Activated CD4-positive, alpha-beta T cell treated with anti-CD3 and anti-CD28 coated beads for 24 hours (primary cell): Measurements from ENCODE around the gene CATSPERZ.
A peak's percentile ranks its signal among the peaks of the same experiment; 100 is the strongest.

Experiments
- DNase-seq, 2 donors: peaks; one replicate each; pipeline ENCODE4 v3.0.0-alpha.2; 2020; ENCODE audit warnings: low read depth in 2 of 2

Gene CATSPERZ

GRCh38 chr11:64264371-64264852, 35.7 kb upstream of the CATSPERZ start:
- DNase-seq: no peak

GRCh38 chr11:64265176-64266160, 34.7 kb upstream of the CATSPERZ start:
- no peak for DNase-seq

DNA sequence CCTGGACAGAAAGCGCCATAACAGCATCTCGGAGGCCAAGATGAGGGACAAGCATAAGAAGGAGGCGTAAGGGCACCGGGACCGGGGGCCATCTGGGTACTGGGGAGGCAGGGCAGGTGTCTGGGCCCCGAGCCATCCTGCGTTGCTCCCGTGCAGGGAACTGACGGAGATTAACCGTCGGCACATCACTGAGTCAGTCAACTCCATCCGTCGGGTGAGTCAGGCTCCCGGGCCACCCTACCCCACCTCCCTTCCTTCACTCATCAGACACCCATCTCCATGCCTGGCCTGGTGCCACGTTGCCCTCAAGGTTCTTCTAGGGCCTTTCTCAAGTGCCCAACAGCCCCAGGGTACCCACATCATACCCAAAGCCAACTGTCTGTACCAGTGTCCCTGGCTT, 33.8 kb upstream of the CATSPERZ start:
- no peak for DNase-seq

- DNase-seq: no peak
Measured at GRCh38 chr11:64267207-64267945, 32.8 kb upstream of the CATSPERZ start.

GRCh38 chr11:64268025-64268892, 31.9 kb upstream of the CATSPERZ start:
- no peak for DNase-seq

DNA sequence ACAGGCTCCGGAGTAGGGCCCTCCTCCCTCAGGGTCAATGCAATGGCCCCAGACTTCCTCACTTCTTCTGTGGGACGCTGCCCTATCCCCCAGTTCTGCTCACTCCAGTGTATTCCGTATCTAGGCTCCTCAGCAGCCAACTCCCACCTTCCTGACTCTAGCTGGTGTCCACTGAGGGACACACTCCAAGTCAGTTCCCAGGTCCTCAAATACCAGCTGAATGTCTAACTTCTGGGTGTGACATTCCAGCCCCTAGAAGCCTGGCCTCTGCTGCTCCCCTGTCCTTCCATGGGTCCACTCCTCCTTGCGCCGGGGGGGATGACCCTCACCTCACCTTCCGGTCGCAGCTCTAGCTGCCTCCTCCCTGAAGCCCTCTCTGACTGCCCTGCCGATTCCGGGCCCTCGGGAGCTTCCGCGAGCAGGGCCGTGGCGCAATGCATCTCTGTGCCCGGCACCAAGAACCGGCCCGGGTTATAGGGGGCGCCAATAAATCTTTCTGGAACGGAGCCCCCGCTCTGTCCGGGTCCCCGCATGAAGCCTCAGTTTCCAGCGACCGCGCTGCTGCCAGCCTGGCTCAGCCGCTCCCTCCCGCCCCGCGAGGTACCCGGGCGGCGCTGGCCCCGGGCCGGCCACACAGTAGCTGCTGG, 31.1 kb upstream of the CATSPERZ start:
- DNase-seq: peak in 1 of 2 donors; percentile 50

DNA sequence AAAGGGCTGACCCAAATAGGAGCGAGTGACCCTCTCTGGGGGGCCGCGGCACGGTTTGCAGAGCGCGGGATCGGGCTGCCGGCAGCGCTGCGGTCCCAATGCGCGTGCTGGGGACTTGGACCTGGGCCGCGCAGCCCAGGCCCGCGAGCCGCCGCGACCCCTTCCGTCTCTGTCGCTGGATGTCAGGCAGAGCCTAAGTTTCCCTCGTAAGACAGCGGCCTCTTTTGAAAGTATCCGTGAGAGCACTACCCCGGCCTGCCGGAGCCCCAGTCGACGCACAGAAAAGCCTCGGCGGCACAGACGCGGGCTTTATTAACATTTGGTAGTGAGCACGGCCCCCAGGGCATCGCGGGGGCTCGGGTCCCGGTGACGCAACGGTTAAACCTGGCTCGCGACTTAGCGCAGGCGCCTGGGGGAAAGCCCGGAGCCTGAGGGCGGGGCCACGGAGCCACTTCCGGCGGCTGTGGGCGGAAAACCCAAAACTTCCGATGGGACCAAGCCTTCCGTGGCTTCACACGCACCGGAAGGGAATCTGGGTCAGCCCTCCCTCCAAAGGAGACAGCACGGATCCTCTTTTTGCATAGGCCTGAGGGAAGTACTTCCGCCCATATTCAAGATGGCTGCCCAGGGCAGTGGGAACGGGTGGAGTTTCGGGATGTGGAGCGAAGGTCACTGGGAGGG, 30.5 kb upstream of the CATSPERZ start:
- peak; percentile 95 to 97 for DNase-seq

GRCh38 chr11:64275031-64275800, 24.9 kb upstream of the CATSPERZ start:
- no peak for DNase-seq

DNA sequence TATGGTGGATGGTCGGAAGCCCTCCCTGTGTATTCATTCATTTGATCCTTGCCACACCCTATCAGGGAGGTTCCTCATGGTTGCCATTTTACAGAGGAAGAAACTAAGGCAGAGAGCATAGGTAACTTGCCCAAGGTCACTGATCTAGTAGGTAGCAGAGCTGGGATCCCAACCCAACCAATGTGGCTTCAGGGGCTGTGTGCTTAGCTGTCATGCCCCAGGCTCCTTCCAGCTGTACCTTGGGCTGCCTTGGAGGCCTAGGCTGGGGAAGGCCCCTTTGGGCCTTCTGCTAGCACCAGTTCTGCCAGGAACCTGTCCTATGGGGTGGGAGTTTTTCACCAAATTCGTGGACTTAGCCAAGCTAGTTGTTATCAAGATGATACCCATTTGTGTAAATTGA, 24.3 kb upstream of the CATSPERZ start:
- DNase-seq: no peak

- no peak for DNase-seq
Measured at GRCh38 chr11:64276653-64277431, 23.3 kb upstream of the CATSPERZ start.

DNA sequence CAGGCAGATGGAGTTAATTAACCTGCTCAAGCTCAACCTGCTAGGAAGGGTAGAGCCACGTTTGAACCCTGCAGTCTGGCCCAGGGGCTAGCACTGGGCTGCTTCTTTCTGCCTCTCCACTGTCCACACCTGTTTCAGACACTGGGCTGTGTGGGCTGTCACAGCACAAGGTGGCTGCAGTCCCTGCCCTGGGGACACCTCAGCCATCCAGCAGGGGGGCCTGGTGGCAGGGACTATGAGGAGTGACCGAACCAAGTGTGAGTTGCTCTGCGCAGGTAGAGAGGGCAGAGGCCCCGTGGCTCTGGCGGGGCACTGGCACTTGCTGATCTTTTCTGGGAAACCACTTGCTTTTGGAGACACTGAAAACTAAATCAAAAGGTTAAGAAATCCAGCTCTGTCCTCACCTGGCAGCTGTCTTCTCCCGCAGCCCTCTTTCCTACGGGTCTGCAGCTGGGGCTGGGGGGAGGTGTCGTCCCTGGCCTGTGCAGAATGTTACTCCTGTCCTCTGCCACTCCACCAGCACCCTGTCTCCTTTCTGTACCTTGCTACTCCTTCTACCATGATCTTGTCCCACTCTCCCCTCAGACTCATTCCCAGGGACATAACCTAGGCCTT, 21.5 kb upstream of the CATSPERZ start:
- no peak for DNase-seq

- DNase-seq: no peak
Measured at GRCh38 chr11:64281957-64282770, 18.0 kb upstream of the CATSPERZ start.

GRCh38 chr11:64283092-64283491, 17.1 kb upstream of the CATSPERZ start:
- DNase-seq: no peak

- DNase-seq: peak; percentile 90
Measured at GRCh38 chr11:64284048-64284961, 15.9 kb upstream of the CATSPERZ start, which contains the start of gene BAD. Gene BAD, minus strand, starts transcription at chr11:64284665. Its CDS starts 297 bp downstream, at chr11:64284368.

- DNase-seq: peak; percentile 82 to 85
Measured at GRCh38 chr11:64284962-64285884, 14.9 kb upstream of the CATSPERZ start, which contains the start of gene GPR137. Gene GPR137, plus strand, starts transcription at chr11:64285848. Its CDS starts 677 bp downstream, at chr11:64286525.
